ENCODE measurements around the gene CSTF2. TPM values are rescaled to one million over a fixed set of nuclear protein-coding genes. Genes with fewer than 3 reads are reported as not detected.
A peak's percentile ranks its signal among the peaks of the same experiment; 100 is the strongest.

Gene CSTF2
- total and polyA plus RNA-seq, 9 of the 15 experiments (the other 6 are each of a cell fraction or from before 2014, with no cell fraction given): 11.6 to 57.9 (median 46.4) TPM

DNA sequence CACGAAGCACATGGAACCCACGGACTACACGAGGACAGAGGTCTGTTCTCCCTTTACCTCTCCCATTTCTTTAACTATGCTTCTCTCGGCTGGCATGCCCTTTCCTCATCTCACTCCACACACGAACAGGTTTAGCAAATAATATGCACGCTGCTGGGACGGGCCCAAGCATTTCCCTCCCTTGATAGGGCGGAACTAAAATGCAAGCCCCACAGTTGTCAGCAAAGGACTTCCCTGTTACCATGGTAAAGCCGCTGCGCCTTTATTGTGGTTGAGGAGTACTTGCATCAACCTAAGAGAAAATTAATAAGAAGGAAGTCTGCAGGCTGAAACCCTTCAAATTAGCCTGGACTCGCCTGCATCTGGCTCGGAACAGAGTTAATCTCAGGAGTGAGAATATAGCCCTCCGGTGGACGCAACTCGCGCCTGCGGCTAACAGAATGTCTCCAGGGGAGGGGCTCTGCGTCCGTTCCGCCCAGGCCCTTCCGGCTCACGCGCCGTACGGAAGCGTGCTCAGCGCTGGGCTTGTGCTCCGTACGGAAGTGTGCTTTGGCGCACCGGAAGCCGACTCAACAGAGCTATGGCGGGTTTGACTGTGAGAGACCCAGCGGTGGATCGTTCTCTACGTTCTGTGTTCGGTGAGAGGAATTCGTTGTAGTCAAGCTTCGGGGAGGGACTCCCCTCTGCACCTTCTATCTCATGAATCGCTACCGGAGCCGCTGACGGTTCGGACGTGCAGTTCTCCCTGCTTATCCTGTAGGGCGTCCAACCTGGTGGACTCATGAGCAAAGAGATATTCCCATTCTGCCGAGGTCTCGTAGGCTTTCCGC lies at the start of gene CSTF2 (continued):
- peak; percentile 76 for TF ChIP-seq CXXC5 (CRISPR knock-in tag; IDR thresholded peaks at IDR 0.05)
- TF ChIP-seq, protein P1, sequence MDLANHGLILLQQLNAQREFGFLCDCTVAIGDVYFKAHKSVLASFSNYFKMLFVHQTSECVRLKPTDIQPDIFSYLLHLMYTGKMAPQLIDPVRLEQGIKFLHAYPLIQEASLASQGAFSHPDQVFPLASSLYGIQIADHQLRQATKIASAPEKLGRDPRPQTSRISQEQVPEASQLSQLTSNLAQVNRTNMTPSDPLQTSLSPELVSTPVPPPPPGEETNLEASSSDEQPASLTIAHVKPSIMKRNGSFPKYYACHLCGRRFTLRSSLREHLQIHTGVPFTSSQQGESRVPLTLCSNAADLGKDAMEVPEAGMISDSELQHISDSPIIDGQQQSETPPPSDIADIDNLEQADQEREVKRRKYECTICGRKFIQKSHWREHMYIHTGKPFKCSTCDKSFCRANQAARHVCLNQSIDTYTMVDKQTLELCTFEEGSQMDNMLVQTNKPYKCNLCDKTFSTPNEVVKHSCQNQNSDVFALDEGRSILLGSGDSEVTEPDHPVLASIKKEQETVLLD (IDR thresholded peaks at IDR 0.05): 0 out of 2 replicates have a peak, but pooled peaks have one; percentile 20
- TF ChIP-seq ZNF316 (IDR thresholded peaks at IDR 0.05): peak; percentile 18; the same call in 1 of the 2 replicates
- no peak for TF ChIP-seq ZNF274 (IDR thresholded peaks at IDR 0.05; ENCODE audit: borderline replicate concordance, low read depth, low read length)
- TF ChIP-seq, protein P2, sequence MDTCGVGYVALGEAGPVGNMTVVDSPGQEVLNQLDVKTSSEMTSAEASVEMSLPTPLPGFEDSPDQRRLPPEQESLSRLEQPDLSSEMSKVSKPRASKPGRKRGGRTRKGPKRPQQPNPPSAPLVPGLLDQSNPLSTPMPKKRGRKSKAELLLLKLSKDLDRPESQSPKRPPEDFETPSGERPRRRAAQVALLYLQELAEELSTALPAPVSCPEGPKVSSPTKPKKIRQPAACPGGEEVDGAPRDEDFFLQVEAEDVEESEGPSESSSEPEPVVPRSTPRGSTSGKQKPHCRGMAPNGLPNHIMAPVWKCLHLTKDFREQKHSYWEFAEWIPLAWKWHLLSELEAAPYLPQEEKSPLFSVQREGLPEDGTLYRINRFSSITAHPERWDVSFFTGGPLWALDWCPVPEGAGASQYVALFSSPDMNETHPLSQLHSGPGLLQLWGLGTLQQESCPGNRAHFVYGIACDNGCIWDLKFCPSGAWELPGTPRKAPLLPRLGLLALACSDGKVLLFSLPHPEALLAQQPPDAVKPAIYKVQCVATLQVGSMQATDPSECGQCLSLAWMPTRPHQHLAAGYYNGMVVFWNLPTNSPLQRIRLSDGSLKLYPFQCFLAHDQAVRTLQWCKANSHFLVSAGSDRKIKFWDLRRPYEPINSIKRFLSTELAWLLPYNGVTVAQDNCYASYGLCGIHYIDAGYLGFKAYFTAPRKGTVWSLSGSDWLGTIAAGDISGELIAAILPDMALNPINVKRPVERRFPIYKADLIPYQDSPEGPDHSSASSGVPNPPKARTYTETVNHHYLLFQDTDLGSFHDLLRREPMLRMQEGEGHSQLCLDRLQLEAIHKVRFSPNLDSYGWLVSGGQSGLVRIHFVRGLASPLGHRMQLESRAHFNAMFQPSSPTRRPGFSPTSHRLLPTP (IDR thresholded peaks at IDR 0.05; ENCODE audit: borderline replicate concordance, extremely low read depth, insufficient read length): no peak
- peak; percentile 50; the same call in 1 of the 2 replicates for TF ChIP-seq SPI1 (IDR thresholded peaks at IDR 0.05; ENCODE audit: borderline replicate concordance, low read depth, low read length)
- TF ChIP-seq TCF7L2 (IDR thresholded peaks at IDR 0.05; ENCODE audit: low read depth, low read length): peak; percentile 81
- peak; percentile 57 for TF ChIP-seq TBP (optimal IDR thresholded peaks at IDR 0.05; ENCODE audit: low read depth, low read length)
- no peak for TF ChIP-seq JUN (IDR thresholded peaks at IDR 0.05; ENCODE audit: borderline replicate concordance, low read depth, low read length)
- no peak for TF ChIP-seq JUN (CRISPR knock-in tag; IDR thresholded peaks at IDR 0.05; ENCODE audit: borderline replicate concordance)
- TF ChIP-seq PHF20 (IDR thresholded peaks at IDR 0.05; ENCODE audit: partially characterized antibody): peak; percentile 90
- no peak for TF ChIP-seq TBL1XR1 (IDR thresholded peaks at IDR 0.05; ENCODE audit: low read length in 2 of 2)
- TF ChIP-seq, protein P3, sequence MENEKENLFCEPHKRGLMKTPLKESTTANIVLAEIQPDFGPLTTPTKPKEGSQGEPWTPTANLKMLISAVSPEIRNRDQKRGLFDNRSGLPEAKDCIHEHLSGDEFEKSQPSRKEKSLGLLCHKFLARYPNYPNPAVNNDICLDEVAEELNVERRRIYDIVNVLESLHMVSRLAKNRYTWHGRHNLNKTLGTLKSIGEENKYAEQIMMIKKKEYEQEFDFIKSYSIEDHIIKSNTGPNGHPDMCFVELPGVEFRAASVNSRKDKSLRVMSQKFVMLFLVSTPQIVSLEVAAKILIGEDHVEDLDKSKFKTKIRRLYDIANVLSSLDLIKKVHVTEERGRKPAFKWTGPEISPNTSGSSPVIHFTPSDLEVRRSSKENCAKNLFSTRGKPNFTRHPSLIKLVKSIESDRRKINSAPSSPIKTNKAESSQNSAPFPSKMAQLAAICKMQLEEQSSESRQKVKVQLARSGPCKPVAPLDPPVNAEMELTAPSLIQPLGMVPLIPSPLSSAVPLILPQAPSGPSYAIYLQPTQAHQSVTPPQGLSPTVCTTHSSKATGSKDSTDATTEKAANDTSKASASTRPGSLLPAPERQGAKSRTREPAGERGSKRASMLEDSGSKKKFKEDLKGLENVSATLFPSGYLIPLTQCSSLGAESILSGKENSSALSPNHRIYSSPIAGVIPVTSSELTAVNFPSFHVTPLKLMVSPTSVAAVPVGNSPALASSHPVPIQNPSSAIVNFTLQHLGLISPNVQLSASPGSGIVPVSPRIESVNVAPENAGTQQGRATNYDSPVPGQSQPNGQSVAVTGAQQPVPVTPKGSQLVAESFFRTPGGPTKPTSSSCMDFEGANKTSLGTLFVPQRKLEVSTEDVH (IDR thresholded peaks at IDR 0.05; ENCODE audit: low read depth, partially characterized antibody): peak; percentile 73
- TF ChIP-seq, protein P4, sequence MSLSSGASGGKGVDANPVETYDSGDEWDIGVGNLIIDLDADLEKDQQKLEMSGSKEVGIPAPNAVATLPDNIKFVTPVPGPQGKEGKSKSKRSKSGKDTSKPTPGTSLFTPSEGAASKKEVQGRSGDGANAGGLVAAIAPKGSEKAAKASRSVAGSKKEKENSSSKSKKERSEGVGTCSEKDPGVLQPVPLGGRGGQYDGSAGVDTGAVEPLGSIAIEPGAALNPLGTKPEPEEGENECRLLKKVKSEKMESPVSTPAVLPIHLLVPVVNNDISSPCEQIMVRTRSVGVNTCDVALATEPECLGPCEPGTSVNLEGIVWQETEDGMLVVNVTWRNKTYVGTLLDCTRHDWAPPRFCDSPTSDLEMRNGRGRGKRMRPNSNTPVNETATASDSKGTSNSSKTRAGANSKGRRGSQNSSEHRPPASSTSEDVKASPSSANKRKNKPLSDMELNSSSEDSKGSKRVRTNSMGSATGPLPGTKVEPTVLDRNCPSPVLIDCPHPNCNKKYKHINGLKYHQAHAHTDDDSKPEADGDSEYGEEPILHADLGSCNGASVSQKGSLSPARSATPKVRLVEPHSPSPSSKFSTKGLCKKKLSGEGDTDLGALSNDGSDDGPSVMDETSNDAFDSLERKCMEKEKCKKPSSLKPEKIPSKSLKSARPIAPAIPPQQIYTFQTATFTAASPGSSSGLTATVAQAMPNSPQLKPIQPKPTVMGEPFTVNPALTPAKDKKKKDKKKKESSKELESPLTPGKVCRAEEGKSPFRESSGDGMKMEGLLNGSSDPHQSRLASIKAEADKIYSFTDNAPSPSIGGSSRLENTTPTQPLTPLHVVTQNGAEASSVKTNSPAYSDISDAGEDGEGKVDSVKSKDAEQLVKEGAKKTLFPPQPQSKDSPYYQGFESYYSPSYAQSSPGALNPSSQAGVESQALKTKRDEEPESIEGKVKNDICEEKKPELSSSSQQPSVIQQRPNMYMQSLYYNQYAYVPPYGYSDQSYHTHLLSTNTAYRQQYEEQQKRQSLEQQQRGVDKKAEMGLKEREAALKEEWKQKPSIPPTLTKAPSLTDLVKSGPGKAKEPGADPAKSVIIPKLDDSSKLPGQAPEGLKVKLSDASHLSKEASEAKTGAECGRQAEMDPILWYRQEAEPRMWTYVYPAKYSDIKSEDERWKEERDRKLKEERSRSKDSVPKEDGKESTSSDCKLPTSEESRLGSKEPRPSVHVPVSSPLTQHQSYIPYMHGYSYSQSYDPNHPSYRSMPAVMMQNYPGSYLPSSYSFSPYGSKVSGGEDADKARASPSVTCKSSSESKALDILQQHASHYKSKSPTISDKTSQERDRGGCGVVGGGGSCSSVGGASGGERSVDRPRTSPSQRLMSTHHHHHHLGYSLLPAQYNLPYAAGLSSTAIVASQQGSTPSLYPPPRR (CRISPR knock-in tag; IDR thresholded peaks at IDR 0.05; ENCODE audit: borderline replicate concordance): no peak
